Thyroid gland (tissue), 4 donors: ENCODE results near the gene TRPM2.

Experiments
- CTCF ChIP-seq, 6 experiments: fragments of 200-600 bp in 3 of 6; fragments of 450-650 bp in 3 of 6; sonication (generic) in 3 of 6; IDR thresholded peaks; one replicate each; pipeline ENCODE4 v1.5.1; 2016 to 2019; ENCODE audit warnings: antibody characterized with exemption in 6 of 6, mild to moderate bottlenecking in 2 of 6, inconsistent platforms in 1 of 6, moderate library complexity in 1 of 6
- POLR2A ChIP-seq, 2 donors: fragments of 450-650 bp; IDR thresholded peaks; one replicate each; pipeline ENCODE4 v1.6.1; 2017; ENCODE audit warnings: antibody characterized with exemption in 2 of 2, mild to moderate bottlenecking in 2 of 2, moderate library complexity in 1 of 2

- no peak for TF ChIP-seq CTCF (IDR thresholded peaks at IDR 0.05)
- TF ChIP-seq POLR2A (IDR thresholded peaks at IDR 0.05) = no peak
Observed at GRCh38 chr21:44441581-44442265, 88.3 kb downstream of the TRPM2 start.
